OCI-LY1 (cell line): ENCODE data around the gene TMEM59L.
A peak's percentile ranks its signal among the peaks of the same experiment; 100 is the strongest.
"Not testable (repeated sequence)": the region's sequence is repeated elsewhere in the genome, so short reads cannot be mapped to it uniquely, and the experiment has no call there.

Experiments used
- H2AFZ ChIP-seq: fragments of 200-600 bp; sonication (generic), shearing (Covaris generic); 2 replicates; pipeline ENCODE4 v1.6.0; 2014; ENCODE audit warnings: antibody characterized with exemption, mild to moderate bottlenecking, low read length
- H3F3A ChIP-seq: fragments of 200-600 bp; sonication (generic), shearing (Covaris generic); 2 replicates; pipeline ENCODE4 v1.6.0; 2014; ENCODE audit warnings: mild to moderate bottlenecking, antibody characterized with exemption, low read length, moderate library complexity; ENCODE audit not compliant: insufficient read depth
- H3K27ac ChIP-seq: fragments of 200-600 bp; sonication (generic); 2 replicates; pipeline ENCODE4 v1.5.1; 2014; ENCODE audit warnings: low read length, mixed run types, mild to moderate bottlenecking, low read depth; ENCODE audit not compliant: poor library complexity, severe bottlenecking
- H3K27me3 ChIP-seq: fragments of 200-600 bp; sonication (generic); 2 replicates; pipeline ENCODE4 v1.6.0; 2014; ENCODE audit warnings: antibody characterized with exemption, mild to moderate bottlenecking, low read length, moderate library complexity; ENCODE audit not compliant: insufficient read depth
- H3K36me3 ChIP-seq: fragments of 200-600 bp; sonication (generic); 2 replicates; pipeline ENCODE4 v1.6.1; 2014; ENCODE audit warnings: mild to moderate bottlenecking, antibody characterized with exemption, low read length, moderate library complexity, mixed read lengths; ENCODE audit not compliant: insufficient read depth
- H3K4me1 ChIP-seq: fragments of 200-600 bp; sonication (generic); 2 replicates; pipeline ENCODE4 v1.5.1; 2014; ENCODE audit warnings: mild to moderate bottlenecking, low read length, moderate library complexity; ENCODE audit not compliant: insufficient read depth, severe bottlenecking
- H3K4me2 ChIP-seq: fragments of 200-600 bp; sonication (generic), shearing (Covaris generic); 2 replicates; pipeline ENCODE4 v1.6.1; 2014; ENCODE audit warnings: low read length
- H3K4me3 ChIP-seq: fragments of 200-600 bp; sonication (generic); 2 replicates; pipeline ENCODE4 v1.5.1; 2014; ENCODE audit warnings: low read length, low read depth, mild to moderate bottlenecking, mixed read lengths; ENCODE audit not compliant: poor library complexity, severe bottlenecking
- H3K79me2 ChIP-seq: fragments of 200-600 bp; shearing (Covaris generic); 2 replicates; pipeline ENCODE4 v1.6.1; 2016; ENCODE audit warnings: mixed run types, low read length, mixed read lengths; ENCODE audit not compliant: insufficient read depth
- H3K9ac ChIP-seq: fragments of 200-600 bp; sonication (generic), shearing (Covaris generic); 2 replicates; pipeline ENCODE4 v1.6.1; 2014; ENCODE audit warnings: mild to moderate bottlenecking, low read length, mixed read lengths
- H3K9me2 ChIP-seq: fragments of 200-600 bp; sonication (generic), shearing (Covaris generic); 2 replicates; pipeline ENCODE4 v1.6.1; 2014; ENCODE audit warnings: low read depth, mild to moderate bottlenecking, low read length, mixed read lengths
- H3K9me3 ChIP-seq: fragments of 200-600 bp; shearing (Covaris generic); 2 replicates; pipeline ENCODE4 v1.6.1; 2014; ENCODE audit warnings: low read length, mixed read lengths
- H4K20me1 ChIP-seq: fragments of 200-600 bp; sonication (generic), shearing (Covaris generic); 2 replicates; pipeline ENCODE4 v1.6.0; 2016; ENCODE audit warnings: mild to moderate bottlenecking, low read length; ENCODE audit not compliant: insufficient read depth
- EZH2 ChIP-seq: fragments of 200-600 bp; sonication (generic), shearing (Covaris generic); IDR thresholded peaks from 2 replicates; pipeline ENCODE4 v1.8.0; 2017; ENCODE audit warnings: borderline replicate concordance, mixed run types, mild to moderate bottlenecking, antibody characterized with exemption, low read length, moderate library complexity, mixed read lengths
- TF ChIP-seq, protein P1 (sequence below): fragments of 200-600 bp; sonication (generic), shearing (Covaris generic); IDR thresholded peaks from 2 replicates; pipeline ENCODE4 v1.5.1; 2017; ENCODE audit warnings: mild to moderate bottlenecking, antibody characterized with exemption, low read length, moderate library complexity, mixed read lengths

Gene TMEM59L

DNA sequence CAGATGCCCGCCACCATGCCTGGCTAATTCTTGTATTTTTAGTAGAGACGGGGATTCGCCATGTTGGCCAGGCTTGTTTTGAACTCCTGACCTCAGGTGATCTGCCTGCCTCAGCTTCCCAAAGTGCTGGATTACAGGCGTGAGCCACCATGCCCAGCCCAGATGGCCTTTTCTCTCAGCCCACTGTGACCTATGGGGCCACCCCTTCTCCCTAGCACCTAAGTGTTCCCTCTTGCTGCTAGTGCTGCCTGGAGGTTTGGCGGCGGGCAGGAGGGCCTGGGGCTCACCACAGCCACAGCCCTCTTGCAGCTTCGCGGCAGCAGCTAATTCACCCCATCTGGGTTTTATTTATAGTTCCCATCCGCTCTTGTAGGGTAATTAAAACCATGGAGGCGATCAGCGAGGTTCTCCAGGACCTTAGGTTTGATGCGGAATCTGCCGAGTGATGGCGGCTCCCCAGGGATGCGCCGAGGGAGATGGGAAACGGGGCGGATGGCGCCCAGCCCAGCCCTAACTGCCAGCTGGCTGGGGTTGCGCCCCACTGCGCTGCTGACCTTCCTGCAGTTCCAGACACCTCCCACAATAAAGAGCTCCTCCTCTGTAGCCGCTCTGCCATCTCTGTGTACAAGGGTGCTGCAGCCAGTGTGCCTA is 20.8 kb upstream of the TMEM59L start:
- no peaks in the 10 kb centered on the region; the same call in 1 of the 2 replicates for H3K27me3 ChIP-seq
- H3K36me3 ChIP-seq: no peaks in the 10 kb centered on the region
- no peak overlapping the region for H2AFZ ChIP-seq
- H3K9me2 ChIP-seq: no peaks in the 10 kb centered on the region
- H3K4me2 ChIP-seq: no peak overlapping the region
- H3K9me3 ChIP-seq: no peaks in the 10 kb centered on the region
- no peaks in the 10 kb centered on the region for H3K79me2 ChIP-seq
- no peak overlapping the region for H3K27ac ChIP-seq
- TF ChIP-seq, protein P1, sequence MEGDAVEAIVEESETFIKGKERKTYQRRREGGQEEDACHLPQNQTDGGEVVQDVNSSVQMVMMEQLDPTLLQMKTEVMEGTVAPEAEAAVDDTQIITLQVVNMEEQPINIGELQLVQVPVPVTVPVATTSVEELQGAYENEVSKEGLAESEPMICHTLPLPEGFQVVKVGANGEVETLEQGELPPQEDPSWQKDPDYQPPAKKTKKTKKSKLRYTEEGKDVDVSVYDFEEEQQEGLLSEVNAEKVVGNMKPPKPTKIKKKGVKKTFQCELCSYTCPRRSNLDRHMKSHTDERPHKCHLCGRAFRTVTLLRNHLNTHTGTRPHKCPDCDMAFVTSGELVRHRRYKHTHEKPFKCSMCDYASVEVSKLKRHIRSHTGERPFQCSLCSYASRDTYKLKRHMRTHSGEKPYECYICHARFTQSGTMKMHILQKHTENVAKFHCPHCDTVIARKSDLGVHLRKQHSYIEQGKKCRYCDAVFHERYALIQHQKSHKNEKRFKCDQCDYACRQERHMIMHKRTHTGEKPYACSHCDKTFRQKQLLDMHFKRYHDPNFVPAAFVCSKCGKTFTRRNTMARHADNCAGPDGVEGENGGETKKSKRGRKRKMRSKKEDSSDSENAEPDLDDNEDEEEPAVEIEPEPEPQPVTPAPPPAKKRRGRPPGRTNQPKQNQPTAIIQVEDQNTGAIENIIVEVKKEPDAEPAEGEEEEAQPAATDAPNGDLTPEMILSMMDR: no peak
- TF ChIP-seq EZH2: no peak
- no peak overlapping the region for H3K4me3 ChIP-seq
- H3F3A ChIP-seq: no peaks in the 10 kb centered on the region
- H3K9ac ChIP-seq: no peak overlapping the region
- H3K4me1 ChIP-seq: peaks cover 49% of the 10 kb centered on the region
- no peaks in the 10 kb centered on the region for H4K20me1 ChIP-seq

DNA sequence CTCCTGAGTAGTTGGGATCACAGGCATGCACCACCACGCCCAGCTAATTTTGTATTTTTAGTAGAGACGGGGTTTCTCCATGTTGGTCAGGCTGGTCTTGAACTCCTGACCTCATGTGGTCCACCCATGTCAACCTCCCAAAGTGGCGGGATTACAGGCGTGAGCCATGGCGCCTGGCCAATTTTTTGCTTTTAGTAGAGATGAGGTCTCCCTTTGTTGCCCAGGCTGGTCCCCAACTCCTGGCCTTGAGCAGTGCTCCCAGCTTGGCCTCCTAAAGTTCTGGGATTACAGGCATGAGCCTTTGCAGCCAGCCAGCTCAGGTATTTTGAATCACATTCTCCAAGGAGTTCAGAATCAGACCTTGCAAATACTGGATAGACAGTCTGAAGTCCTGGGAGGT is 19.9 kb upstream of the TMEM59L start:
- H3K27ac ChIP-seq: peak overlapping the region; percentile 61
- not testable (repeated sequence) for H3K9ac ChIP-seq

DNA sequence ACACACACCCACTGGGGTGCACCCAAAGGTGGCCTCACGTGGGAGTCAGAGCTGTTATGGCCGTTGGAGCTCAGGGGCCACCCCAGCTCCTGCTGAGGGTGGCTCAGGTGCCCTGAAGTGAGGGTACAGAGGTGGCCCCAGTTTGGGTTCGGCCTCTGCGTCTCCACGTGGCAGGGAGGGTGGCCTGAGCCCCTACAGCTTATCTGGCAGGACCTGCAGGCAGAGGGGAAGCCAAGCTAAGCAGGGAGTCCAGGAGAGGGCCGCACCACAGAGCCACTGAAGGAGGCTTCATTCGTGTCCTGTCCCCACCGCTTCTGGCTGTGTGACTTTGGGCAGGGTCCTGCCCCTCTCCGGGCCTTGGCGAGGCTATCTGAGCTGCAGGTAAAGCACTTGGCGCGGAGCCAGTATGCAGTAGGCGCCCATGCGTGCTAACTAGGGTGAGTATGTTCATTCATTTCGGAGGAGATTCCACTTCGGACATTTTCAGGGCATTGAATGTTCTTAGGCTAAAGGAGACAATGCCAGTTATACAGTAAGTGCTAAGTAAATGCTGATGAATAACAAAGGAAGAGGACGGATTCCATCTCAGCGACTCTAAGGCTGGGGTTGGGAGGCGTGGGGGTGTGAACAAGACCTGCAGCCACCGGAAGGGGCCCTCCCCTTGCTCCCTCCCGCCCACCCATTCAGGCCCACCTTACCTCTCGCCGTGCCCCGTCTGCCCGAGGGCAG is 19.1 kb upstream of the TMEM59L start:
- Histone ChIP-seq H3K27ac (peak overlapping the region; percentile 61), H3K4me2 (peak overlapping the region; percentile 94), H3F3A (no peaks in the 10 kb centered on the region), H3K9ac (peak overlapping the region; percentile 61), H3K4me3 (peak overlapping the region; percentile 61), H3K36me3 (no peaks in the 10 kb centered on the region), H3K9me3 (no peaks in the 10 kb centered on the region), H3K9me2 (no peaks in the 10 kb centered on the region), H3K4me1 (peaks cover 38% of the 10 kb centered on the region), H3K79me2 (no peaks in the 10 kb centered on the region), H3K27me3 (no peaks in the 10 kb centered on the region; the same call in 1 of the 2 replicates), H4K20me1 (no peaks in the 10 kb centered on the region), H2AFZ (no peak overlapping the region)
- TF ChIP-seq EZH2: no peak
- TF ChIP-seq, protein P1: no peak

More for the DNA sequence above, 19.9 kb upstream of the TMEM59L start:
- H3K79me2 ChIP-seq, H2AFZ ChIP-seq, H3F3A ChIP-seq, H3K27me3 ChIP-seq, H4K20me1 ChIP-seq, H3K9me2 ChIP-seq, H3K36me3 ChIP-seq, H3K9me3 ChIP-seq, H3K4me3 ChIP-seq: not testable (repeated sequence)
- Histone ChIP-seq H3K4me1 (peaks cover 46% of the 10 kb centered on the region), H3K4me2 (peak overlapping the region; percentile 94; the same call in 1 of the 2 replicates)
